Fibroblast of lung (primary cell): ENCODE data around the gene EIF1.

Experiments used
- EZH2 ChIP-seq: IDR thresholded peaks from 2 replicates; pipeline ENCODE4 v1.5.1; 2012; ENCODE audit warnings: low read length, control low read depth, mild to moderate bottlenecking; ENCODE audit errors: missing control alignments
- TF ChIP-seq, protein P1 (sequence below), 2 donors: IDR thresholded peaks in 1 of 2; conservative IDR thresholded peaks in 1 of 2; 1 replicate in 1 of 2; 2 replicates in 1 of 2; pipeline ENCODE4 v1.5.1; 2011 to 2012; ENCODE audit warnings: low read length in 2 of 2, control low read depth in 1 of 2, inconsistent platforms in 1 of 2, low read depth in 1 of 2, mild to moderate bottlenecking in 1 of 2

DNA sequence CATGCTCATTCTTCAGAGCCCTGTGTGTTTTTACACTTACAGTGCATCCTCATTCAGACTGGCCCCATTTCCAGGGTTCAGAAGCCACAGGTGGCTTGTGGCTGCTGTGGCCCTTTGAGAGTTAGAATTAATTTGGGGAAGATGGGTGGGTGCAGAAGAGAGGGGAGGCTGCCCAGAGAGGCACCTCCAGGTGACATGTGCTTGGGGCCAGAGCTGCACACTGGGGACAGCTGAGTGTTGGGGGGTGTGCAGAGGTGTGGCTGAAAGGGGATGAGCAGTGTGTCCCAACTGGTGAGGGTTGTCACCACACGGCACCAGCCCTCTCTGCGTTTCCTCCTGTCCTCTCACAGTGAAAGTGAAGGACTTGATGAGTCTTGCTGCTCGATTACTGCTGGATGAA lies 6.9 kb upstream of the EIF1 start:
- TF ChIP-seq, protein P1, sequence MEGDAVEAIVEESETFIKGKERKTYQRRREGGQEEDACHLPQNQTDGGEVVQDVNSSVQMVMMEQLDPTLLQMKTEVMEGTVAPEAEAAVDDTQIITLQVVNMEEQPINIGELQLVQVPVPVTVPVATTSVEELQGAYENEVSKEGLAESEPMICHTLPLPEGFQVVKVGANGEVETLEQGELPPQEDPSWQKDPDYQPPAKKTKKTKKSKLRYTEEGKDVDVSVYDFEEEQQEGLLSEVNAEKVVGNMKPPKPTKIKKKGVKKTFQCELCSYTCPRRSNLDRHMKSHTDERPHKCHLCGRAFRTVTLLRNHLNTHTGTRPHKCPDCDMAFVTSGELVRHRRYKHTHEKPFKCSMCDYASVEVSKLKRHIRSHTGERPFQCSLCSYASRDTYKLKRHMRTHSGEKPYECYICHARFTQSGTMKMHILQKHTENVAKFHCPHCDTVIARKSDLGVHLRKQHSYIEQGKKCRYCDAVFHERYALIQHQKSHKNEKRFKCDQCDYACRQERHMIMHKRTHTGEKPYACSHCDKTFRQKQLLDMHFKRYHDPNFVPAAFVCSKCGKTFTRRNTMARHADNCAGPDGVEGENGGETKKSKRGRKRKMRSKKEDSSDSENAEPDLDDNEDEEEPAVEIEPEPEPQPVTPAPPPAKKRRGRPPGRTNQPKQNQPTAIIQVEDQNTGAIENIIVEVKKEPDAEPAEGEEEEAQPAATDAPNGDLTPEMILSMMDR (conservative IDR thresholded peaks at IDR 0.05 in 1 of 2, IDR thresholded peaks at IDR 0.05 in 1 of 2; ENCODE audit: low read depth in 1 of 2, low read length in 2 of 2): no peak
- TF ChIP-seq EZH2: no peak
